HG03095 (cell line): Measurements from ENCODE around the gene SYT5.
"Not testable (repeated sequence)": the region's sequence is repeated elsewhere in the genome, so short reads cannot be mapped to it uniquely, and the experiment has no call there.

Source experiments
- ATAC-seq: cut with Tn5 transposase; IDR thresholded peaks from one replicate; pipeline ENCODE4 v1.9.1; 2021; ENCODE audit warnings: moderate library complexity; ENCODE audit not compliant: unreplicated experiment

Gene SYT5

DNA sequence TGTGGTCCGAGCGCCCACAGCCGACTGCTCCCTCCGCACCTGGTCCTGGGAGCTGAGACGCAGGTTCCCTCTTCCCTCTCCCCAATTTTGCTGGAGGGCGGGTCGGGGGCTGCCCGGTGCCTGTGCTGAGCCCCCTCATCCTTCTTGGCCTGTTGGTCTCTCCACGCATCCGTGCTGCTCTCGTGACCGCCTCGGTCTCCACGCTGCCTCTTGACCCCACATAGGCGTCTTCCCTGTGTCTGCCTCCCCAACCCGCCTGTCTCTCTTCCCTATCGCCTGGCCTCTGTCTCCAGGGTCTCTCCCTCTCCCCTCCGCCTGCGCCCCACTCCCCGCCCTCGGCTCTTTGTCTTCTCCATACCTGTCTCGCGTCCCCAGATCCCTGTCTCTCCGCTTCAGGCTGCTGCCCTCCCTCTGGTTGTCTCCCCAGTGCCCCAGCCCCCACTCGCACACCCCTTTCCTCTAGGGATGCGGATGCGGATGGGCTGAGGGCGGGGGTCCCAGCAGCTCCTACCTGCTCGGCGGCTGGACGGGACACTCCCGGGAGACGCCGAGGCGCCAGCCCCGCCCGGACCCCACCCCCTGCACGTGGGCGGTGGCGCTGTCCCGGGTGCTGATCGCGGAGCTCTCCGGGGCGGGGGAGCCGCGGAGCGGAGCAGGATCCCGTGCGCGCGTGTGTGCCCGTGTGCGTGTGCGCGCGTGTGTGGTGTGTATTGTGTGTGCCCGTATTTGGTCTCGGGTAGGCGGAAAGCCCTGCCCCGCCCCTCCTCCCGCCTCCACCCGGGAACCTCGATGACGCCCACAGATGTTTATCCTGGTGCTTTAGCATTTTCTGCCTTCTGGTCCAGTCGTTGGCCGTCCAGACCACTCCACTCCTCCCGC is at the start of gene SYT5:
SYT5 (minus strand) TSS at position 684 of the 879 bp plus-strand sequence. CDS start 1,248 bp downstream, outside the sequence.
- ATAC-seq, result no peak

DNA sequence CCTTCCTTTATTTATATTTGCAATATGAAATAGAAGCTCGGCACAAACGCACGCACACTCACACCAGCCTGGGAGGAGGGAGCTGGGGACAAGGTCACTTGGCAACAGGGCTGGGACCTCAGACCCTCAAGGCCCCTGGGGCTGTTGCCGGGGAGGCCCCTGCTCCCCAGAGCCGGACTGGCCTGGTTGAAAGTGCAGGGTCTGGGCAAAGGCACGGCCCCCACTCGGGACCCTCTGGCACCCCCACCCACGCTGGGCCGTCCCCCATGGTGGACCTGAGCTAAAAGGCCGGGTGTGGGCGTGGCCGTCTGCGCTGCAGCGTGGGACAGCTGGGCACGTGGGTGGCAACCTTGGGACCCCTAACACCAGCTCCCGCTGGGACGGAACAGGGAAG is 49.7 kb upstream of the SYT5 start:
- ATAC-seq, result no peak

DNA sequence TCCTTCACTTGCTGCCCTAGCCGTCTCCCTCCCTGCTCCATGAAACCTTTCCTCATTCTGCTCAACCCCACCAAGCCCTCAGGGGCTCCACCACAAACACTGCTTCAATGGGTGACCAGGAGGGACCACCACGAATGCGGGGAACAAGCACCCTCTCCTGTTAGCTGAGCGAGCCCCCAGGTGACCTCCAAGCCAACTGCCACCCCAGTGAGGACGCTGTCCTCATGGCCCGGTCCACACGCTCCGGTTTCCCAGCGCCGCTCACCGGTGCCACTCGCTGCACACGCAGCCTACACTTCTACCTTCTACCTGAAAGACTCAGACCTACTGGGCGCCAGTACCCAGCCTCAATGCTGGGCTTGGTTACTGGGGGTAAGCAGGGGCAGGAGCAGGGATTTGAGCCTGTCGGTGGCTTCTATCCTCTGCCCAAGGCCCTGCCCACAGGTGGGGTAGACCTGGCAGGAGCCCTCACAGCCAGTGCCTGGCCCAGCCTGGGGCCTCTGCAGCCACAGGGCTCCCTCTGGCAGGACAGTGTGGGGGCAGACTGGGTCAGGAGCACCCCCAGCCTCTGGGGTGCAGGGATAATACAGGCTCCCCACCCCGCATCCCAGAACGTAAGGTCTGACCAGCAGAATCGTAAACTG is 49.2 kb upstream of the SYT5 start:
- ATAC-seq, result no peak

DNA sequence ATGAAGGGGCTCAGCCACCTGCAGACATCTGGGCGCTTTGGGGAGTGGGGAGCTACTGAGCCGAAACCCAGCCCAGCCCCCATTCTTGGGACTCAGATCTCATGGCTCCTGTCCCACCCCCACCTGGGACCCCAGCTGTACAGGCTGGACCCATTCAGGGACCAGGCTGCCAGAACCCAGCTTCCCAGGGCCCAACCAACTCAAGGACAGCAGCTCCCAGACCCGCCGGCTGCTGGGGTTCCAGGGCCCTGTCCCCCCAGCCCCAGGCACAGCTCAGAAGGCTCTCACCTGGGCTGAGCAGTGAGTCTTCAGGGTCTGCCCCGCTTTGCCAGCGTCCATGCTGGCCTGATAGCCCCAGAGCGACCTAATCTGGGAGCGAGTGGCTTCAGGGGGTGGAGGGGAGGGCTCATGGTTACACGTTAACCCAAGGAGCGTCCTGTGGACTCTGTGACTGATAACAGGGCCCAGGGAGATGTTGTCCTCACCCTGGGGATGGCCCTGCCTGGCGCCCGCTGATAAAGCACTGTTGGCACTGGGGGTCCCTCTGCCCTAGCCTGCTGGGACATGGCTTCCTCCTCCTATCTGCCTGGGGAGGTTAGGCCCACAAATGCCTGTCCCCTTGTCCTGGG is 48.4 kb upstream of the SYT5 start, which contains the start of gene TMEM86B:
TMEM86B (minus strand) TSS at position 361 of the 629 bp plus-strand sequence; CDS start at position 339, 22 bp downstream.
- no peak for ATAC-seq

DNA sequence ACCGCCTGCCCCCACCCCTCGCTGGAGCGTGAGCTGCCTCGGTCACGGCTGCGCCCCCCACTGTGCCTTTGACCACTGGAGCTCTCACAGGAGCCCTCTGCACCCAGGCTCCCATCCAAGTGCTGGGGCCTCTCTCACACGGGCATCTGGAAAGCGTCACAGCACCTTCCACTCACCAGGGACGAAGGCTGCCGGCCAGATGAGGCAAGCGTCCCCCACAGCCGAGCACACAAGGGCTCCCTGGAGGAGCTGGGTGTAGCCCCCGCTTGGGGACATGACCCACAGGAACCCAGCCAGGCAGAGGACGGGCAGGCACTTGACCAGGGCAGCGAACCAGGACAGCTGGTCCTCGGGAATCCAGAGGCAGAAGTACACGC is 47.9 kb upstream of the SYT5 start:
- no peak for ATAC-seq

DNA sequence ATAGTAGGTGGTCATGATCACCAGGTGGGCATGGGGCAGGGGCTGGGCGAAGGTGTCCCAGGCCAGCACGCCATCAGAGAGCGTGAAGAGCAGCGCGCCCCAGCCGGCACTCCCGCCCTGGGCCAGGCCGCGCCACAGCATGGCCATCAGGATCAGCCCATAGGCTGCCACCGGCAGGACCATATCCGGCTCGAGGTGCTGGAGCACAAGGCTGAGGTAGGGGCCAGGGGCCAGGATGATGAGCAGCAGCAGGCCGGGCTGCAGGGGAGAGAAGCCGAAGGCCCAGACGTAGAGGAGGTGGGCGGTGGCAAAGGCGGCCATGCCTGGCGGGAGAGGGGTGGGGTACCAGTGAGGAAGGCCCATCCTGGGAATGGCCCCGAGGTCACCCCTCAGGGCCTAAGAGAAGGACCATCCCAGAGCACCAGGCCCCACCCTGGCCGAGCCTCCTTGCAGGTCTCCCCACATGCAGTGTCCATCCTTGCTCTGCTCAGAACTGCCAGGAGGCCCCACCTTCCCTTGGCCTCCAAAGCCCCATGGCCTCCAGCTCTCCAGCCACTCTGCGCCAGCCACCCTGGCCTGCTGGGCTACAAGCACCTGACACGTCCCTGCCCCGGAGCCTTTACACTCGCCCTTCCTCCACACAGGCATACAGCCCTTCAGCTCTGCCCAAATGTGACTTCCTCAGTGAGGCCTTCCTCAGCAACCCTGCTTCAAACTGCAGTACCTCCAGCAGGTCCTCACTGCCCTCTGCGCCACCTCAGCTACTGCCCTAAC is 47.3 kb upstream of the SYT5 start:
- no peak for ATAC-seq

DNA sequence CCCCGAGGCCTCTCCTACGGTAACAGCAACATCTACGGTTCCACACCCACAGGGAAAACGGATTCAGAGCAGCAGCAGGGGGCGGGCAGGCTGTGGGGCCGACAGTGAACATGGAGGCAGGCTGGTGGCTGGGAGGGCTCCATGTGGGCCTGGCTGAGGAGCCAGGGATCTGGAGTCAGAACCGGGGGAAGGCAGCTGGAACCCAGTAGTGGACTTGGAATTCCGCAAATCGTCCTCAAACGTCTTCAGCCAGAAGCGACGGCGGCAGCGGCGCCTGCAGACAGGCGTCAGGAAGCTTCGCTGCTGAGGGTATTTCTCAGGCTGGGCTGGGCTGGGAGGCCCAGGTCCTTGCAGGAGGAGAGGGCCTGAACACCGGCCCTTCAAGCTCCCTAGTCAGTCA is 46.7 kb upstream of the SYT5 start:
- ATAC-seq, result no peak

DNA sequence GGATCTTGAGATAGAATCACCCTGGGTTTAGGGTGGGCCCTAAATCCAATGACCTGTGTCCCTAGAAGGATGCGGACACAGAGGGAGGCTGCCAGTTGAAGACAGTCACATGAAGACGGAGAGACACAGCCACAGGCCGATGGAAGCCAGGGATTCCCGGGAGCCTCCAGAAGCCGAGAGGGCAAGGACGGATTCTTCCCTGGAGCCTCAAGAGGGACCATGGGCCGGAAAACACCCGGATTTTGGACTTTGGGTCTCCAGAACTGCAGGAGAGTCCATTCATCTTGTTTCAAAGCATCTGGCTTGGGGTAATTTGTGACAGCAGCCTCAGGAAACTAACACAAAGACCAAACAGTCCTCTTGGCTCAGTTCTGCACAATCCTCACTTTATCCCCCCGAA is 46.2 kb upstream of the SYT5 start:
- ATAC-seq, result no peak

DNA sequence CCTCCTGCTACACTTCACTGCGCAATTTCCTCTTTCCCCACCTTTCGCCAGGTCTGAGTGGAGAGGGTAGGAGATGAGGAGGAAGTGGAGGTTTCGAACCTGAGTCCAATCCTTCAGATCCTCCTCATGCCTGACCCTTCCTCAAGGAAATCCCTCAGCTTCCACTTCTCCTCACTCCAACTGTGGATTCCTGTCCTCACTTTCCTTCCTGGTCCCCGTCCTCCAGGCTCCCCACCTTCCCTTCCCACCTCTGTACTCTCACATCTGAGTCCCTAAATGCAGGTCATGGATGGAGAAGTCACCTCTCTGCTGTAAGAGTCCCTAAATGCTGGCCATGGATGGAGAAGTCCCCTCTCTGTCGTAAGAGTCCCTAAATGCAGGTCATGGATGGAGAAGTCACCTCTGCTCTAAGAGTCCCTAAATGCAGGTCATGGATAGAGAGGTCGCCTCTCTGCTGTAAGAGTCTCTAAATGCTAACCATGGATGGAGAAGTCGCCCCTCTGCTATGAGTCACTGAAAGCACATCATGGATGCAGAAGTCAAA is 45.4 kb upstream of the SYT5 start:
- ATAC-seq, result no peak

DNA sequence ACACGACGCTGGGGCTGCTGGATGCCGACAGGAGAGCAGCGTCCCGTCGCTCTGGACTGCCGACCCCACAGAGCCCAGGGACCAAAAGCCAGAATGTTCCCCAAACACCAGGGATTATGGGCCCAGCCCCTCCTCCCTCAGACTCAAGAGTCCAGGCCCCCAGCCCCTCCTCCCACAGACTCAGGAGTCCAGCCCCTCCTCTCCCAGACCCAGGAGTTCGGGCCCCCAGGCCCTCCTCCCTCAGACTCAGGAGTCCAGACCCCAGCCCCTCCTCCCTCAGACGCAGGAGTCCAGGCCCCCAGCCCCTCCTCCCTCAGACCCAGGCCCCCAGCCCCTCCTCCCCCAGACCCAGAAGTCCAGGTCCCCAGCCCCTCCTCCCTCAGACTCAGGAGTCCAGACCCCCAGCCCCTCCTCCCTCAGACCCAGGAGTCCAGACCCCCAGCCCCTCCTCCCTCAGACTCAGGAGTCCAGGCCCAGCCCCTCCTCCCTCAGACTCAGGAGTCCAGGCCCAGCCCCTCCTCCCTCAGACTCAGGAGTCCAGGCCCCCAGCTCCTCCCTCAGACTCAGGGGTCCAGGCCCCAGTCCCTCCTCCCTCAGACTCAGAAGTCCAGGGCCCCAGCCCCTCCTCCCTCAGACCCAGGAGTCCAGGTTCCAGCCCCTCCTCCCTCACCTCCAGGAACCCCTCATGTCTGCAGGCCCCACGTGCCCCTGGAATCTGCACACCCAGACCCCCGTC is 44.8 kb upstream of the SYT5 start:
- ATAC-seq, result not testable (repeated sequence)

DNA sequence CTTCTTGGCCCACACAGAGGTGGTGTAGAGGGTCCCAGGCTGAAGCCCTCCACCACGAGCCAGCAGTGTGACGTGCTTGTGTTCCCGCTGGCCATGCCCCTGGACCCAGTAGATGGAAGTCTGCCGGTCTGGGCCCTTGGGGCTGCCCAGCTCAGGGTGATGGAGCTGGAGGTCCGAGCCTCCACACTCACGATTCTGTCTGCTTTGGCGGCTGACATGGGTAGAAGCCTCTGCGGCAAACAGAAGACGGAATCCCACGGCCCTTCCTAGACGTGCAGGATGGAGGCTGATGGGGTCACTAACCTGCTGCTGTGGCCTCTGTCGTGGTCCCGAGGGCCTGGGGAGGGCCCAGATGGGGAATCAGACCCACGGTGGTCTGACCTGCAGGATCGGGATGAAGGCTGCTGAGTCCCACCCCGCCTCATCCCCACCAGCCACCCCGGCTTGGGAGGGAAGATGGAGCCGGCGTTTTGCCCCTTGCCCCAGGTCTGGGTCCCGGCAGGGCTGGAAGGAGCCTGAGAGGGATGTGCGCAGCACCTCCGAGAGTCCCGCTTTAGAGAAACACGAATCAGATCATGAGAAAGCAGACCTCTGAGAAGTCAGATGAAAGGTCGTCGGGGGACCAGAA is 44.1 kb upstream of the SYT5 start:
- no peak for ATAC-seq

DNA sequence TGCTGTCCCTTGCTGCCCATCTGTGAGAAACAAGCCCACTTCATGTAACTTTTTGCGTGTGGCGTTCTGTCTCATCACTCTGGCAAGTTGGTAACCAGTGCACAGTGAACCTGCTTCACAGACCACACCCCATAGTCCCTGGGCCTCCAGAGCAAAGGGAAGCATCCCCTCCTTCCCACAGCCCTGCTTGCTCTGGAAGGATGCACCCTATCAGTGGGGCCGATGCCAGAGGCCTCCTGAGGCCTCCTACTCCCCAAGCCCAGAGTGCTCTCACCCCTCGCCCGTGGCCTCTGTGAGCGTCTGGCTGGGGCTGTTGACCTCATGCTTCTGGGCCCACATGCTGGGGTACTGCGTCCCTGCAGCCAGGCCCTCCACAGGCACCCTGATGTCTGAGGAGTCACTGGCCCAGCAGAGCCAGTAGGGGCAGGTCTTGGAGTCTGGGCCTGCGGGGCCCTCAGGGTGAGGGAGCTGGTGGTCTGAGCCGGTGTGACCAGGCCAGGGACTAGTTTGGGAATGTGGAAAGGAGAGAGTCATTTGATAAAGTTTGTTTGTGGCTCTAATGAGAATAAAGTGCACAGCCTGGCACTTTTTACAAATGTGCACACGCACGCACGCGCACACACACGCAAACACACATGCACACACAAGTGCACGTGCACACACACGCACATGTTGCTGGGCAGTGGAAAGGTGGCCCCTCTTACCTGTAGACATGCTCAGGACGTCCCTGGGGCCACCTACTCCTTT is 43.4 kb upstream of the SYT5 start:
- ATAC-seq, result no peak

DNA sequence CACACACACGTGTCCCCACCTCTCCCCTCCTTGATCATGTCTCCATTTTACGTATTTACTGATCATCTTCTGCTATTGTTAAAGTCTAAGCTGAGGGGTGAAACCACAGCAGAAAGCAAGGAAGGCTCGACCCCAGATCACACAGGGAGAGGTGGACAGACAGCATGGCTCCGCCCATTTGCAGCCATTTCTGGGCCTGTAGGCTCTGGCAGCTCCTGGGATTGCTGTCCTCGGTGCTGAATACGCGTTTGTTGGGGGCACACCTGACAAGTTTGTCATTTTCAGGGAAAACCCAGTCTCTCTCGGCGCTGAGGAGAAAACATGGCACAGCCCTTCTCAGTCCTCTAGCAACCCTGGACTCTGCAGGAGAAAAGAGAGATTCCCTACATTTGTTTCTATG is 40.4 kb upstream of the SYT5 start:
- no peak for ATAC-seq

DNA sequence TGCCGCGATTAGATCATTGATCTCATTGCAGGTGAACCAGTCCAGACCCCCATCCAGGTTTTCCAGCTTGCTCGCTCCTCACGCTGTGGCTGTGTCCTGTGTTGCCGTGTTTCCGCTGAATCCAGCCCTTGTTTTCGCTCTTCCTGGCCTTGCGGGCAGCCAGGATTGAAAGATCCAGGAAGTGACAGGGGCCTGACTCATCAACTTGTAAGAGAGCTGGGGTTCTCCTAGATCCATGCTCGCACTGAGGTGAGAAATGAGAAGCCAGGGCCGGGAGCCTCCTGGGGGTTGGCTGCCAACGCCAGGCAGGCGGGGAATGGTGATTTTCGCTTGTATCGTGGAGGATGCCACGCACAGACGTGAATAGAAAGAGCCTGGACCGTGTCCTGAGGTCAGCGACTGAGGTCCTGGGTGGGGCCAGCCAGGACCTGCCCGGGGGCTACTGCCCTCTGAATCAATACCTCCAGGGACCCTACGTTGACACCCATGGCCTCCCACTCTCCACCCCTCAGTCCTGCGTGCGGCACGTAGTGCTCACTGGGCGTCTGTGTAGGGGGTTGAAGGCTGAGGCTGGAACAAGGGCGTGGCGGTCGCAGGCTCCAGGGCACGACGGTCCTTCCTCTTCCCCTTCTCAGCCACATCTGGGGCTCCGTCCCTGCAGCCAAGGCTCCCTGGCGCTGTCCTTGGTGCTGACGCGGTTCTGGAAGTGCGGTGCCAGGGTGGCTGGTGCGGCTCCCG is 36.5 kb upstream of the SYT5 start:
- no peak for ATAC-seq

DNA sequence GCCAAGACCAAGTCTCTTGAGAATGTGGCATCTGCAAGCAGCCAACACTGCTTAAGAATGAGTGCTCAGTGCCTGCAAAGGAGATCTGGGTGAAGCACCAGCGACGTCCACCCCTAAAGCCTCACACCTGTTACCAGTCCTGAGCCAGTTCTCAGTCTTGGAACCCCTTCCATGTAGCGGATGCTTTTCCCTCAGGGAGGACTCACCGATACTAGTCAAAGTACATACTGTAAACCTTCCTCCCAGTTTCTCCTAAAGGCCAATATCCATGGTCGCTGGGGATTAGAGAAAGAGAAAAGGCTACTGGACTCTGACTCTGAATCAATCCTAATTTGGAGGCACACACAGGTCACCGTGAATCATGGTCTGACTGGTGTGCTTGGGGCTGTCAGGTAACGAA is 33.5 kb upstream of the SYT5 start:
- no peak for ATAC-seq

DNA sequence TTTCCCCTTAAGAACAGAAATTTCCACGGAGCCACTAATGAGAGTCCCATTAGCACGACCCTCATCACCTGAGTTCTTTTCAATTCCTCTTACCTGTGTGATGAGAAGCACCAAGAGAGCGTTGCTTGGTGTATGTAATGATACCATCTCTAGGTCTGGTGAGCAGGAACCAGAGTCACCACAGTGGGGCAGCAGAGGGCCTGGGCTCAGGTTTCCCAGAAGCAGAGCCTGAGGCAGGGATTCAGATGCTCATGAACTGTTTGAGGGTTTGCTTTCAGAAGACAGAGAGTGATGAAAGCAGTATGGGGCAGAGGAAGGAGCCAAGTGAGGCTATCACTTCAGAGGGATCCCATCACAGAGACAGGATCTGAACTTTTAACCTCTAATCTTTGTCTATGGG is 32.4 kb upstream of the SYT5 start:
- ATAC-seq, result no peak

DNA sequence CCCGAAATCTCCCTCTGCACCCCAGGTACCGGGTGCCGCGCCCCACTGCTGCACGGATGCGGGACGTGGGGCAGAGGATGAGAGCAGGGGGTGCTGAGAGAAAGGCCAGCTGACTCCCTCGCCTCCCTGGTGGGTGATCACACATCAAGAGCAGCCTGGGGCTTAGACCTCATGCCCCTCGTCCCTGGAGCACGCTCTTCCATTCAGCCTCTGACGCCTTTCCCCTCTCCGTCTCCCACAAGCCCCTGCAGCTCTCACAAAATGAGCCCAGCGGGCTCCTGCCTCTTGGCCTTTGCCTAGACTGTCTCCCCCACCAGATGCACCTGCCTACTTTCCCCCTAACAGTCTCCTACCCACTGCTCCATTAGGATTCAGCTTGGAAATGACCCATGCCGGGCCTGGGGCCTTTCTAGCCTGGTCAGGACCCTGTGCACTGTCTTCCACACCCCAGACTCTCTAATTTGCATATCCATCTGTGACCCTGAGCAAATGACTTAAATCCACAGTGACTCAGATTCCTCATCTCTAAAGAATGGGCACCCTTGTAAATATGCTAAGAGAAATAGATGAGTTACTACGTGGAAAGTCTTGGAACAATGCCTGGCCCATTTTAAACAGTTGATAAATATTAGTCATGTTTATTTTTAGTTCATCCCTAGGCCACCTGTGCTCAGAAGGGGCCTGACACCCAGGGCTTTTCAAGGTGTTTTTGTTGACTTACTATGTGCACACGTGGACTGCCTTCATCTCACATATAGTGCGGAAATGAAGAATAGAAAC is 29.8 kb upstream of the SYT5 start:
- no peak for ATAC-seq
